NCI-H82 treated with DMSO at 0.1 percent for 48 hours (cell line): ENCODE data around the gene KIFC1.
"Not testable (repeated sequence)": the region's sequence is repeated elsewhere in the genome, so short reads cannot be mapped to it uniquely, and the experiment has no call there.

Source experiments
- DNase-seq: peaks from one replicate; lab custom pipeline; 2025; ENCODE audit not compliant: unreplicated experiment; lab: John Stamatoyannopoulos, UW

Gene KIFC1

GRCh38 chr6:33391278-33391921 lies at the start of gene KIFC1:
TSS of gene KIFC1 (plus strand) at chr6:33391823. CDS start at chr6:33391986, 163 bp downstream.
- peak; percentile 100 for DNase-seq

DNA sequence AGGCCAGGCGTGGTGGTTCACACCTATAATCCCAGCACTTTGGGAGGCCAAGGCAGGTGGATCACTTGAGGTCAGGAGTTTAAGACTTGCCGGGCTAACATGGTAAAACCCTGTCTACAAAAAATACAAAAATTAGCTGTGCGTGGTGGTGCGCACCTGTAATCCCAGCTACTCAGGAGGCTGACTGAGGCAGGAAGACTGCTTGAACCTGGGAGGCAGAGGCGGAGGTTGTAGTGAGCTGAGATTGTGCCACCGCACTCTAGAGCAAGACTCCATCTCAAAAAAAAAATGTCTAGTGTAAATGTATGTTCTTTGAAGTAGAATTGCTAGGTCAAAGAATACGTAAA lies 48.0 kb upstream of the KIFC1 start:
- DNase-seq, result not testable (repeated sequence)

DNA sequence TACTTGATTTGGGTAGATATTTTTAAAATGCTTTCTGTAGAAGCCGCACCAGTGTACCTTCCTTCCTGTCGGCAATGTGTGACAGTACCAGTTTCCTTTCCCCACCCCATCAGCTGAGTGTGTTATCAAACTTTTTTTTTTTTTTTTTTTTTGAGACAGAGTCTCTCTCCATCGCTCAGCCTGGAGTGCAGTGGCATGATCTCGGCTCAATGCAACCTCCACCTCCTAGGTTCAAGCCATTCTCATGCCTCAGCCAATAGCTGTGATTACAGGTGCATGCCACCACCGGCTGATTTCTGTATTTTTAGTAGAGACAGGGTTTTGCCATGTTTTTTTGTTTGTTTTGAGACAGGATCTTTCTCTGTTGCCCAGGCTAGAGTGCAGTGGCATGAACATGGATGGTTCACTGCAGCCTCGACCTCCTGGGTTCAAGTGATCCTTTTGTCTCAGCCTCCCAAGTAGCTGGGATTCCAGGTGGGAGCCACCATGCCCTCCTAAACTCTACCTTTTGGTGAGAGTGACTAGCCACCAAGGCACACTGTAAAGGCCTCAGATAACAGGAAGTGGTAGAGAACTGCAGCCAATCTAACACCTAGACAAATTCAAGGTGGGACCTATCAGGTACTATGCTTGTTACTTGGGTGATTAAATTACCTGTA lies 47.5 kb upstream of the KIFC1 start:
- no peak for DNase-seq

GRCh38 chr6:33344701-33345697 lies 46.6 kb upstream of the KIFC1 start:
- DNase-seq, result peak; percentile 73

- not testable (repeated sequence) for DNase-seq
Measured at GRCh38 chr6:33346972-33347371, 44.7 kb upstream of the KIFC1 start.

DNA sequence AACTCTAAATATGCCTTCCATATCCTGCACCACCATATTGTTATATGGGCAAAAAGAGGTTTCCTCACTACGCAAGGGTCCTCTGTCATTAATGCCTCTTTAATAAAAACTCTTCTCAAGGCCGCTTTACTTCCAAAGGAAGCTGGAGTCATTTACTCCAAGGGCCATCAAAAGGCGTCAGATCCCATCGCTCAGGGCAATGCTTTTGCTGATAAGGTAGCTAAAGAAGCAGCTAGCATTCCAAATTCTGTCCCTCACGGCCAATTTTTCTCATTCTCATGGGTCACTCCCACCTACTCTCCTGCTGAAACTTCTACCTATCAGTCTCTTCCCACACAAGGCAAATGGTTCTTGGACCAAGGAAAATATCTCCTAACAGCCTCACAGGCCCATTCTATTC lies 43.8 kb upstream of the KIFC1 start:
- DNase-seq, result no peak

GRCh38 chr6:33355860-33356259 lies 35.8 kb upstream of the KIFC1 start:
- DNase-seq, result not testable (repeated sequence)

GRCh38 chr6:33356295-33356694 lies 35.3 kb upstream of the KIFC1 start:
- DNase-seq, result no peak

- peak; percentile 47 for DNase-seq
Measured at GRCh38 chr6:33357160-33357871, 34.3 kb upstream of the KIFC1 start.

- no peak for DNase-seq
Measured at GRCh38 chr6:33359331-33359730, 32.3 kb upstream of the KIFC1 start.

DNA sequence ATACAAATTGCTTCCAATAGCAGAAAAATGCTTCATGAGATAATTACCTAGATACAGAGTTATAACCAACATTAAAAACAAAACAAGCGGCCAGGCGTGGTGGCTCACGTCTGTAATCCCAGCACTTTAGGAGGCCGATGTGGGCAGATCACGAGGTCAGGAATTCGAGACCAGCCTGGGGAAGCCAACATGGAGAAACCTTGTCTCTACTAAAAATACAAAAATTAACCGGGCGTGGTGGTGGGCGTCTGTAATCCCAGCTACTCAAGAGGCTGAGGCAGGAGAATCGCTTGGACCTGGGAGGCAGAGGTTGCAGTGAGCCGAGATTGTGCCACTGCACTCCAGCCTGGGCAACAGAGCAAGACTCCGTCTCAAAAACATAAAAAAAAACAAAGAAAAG lies 28.1 kb upstream of the KIFC1 start:
- not testable (repeated sequence) for DNase-seq

GRCh38 chr6:33364475-33365205 lies 27.0 kb upstream of the KIFC1 start:
- DNase-seq, result not testable (repeated sequence)

DNA sequence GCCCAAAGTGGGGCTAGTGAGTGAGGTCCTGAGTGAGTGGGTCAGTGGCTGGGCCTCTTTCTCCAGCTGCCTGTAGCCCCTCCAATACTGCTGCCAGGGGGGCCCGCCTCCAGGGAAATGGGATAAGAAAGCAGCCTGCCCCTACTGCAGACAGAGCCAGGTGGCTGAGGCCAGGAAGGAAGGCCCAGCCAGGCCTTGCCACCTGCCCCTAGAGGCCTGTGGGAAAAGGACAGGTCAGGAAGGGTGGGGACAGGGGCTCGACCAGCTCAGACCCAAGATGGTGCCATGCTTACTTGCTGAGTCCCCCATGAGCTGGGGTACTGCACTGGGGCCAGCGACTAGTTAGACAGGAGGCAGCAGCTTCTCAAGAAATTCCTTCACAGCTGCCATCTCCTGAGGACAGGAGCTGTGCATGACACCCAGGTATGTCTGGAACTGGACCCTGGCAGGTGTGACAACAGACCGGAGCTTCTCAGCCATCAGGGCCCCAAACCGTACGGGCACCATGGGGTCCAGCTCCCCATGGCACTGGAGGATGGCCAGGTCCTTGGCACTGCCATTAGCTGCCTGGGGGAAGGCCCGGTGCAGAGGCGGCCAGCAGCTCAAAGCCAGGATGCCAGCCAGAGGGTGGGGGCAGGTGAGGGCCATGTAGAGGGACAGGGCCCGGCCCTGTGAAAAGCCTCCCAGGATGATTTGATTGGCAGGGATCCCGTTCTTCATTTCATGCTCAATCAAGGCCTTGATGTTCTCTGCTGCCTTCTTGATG lies 26.2 kb upstream of the KIFC1 start:
- not testable (repeated sequence) for DNase-seq

- no peak for DNase-seq
Measured at GRCh38 chr6:33367009-33367714, 24.5 kb upstream of the KIFC1 start.

- not testable (repeated sequence) for DNase-seq
Measured at GRCh38 chr6:33367715-33368025, 24.0 kb upstream of the KIFC1 start.

DNA sequence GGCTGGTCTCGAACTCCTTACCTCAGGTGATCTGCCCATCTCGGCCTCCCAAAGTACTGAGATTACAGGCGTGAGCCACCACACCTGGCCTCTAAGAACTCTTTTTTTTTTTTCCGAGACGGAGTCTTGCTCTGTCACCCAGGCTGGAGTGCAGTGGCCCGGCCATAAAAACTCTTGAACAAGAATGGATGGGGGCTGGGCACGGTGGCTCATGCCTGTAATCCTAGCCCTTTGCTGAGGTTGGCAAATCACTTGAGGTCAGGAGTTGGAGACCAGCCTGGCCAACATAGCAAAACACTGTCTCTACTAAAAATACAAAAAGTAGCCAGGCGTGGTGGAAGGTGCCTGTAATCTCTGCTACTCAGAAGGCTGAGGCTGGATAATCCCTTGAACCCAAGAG lies 19.7 kb upstream of the KIFC1 start:
- not testable (repeated sequence) for DNase-seq

- DNase-seq, result peak; percentile 45
Measured at GRCh38 chr6:33372526-33373123, 19.0 kb upstream of the KIFC1 start.
